OCI-LY1 (cell line): Measurements from ENCODE around the gene ZNF485.

Experiments
- H2AFZ ChIP-seq: fragments of 200-600 bp; sonication (generic), shearing (Covaris generic); 2 replicates; pipeline ENCODE4 v1.6.0; 2014; ENCODE audit warnings: antibody characterized with exemption, mild to moderate bottlenecking, low read length
- H3F3A ChIP-seq: fragments of 200-600 bp; sonication (generic), shearing (Covaris generic); 2 replicates; pipeline ENCODE4 v1.6.0; 2014; ENCODE audit warnings: mild to moderate bottlenecking, antibody characterized with exemption, low read length, moderate library complexity; ENCODE audit not compliant: insufficient read depth
- H3K27ac ChIP-seq: fragments of 200-600 bp; sonication (generic); 2 replicates; pipeline ENCODE4 v1.5.1; 2014; ENCODE audit warnings: low read length, mixed run types, mild to moderate bottlenecking, low read depth; ENCODE audit not compliant: poor library complexity, severe bottlenecking
- H3K27me3 ChIP-seq: fragments of 200-600 bp; sonication (generic); 2 replicates; pipeline ENCODE4 v1.6.0; 2014; ENCODE audit warnings: antibody characterized with exemption, mild to moderate bottlenecking, low read length, moderate library complexity; ENCODE audit not compliant: insufficient read depth
- H3K36me3 ChIP-seq: fragments of 200-600 bp; sonication (generic); 2 replicates; pipeline ENCODE4 v1.6.1; 2014; ENCODE audit warnings: mild to moderate bottlenecking, antibody characterized with exemption, low read length, moderate library complexity, mixed read lengths; ENCODE audit not compliant: insufficient read depth
- H3K4me1 ChIP-seq: fragments of 200-600 bp; sonication (generic); 2 replicates; pipeline ENCODE4 v1.5.1; 2014; ENCODE audit warnings: mild to moderate bottlenecking, low read length, moderate library complexity; ENCODE audit not compliant: insufficient read depth, severe bottlenecking
- H3K4me2 ChIP-seq: fragments of 200-600 bp; sonication (generic), shearing (Covaris generic); 2 replicates; pipeline ENCODE4 v1.6.1; 2014; ENCODE audit warnings: low read length
- H3K4me3 ChIP-seq: fragments of 200-600 bp; sonication (generic); 2 replicates; pipeline ENCODE4 v1.5.1; 2014; ENCODE audit warnings: low read length, low read depth, mild to moderate bottlenecking, mixed read lengths; ENCODE audit not compliant: poor library complexity, severe bottlenecking
- H3K79me2 ChIP-seq: fragments of 200-600 bp; shearing (Covaris generic); 2 replicates; pipeline ENCODE4 v1.6.1; 2016; ENCODE audit warnings: mixed run types, low read length, mixed read lengths; ENCODE audit not compliant: insufficient read depth
- H3K9ac ChIP-seq: fragments of 200-600 bp; sonication (generic), shearing (Covaris generic); 2 replicates; pipeline ENCODE4 v1.6.1; 2014; ENCODE audit warnings: mild to moderate bottlenecking, low read length, mixed read lengths
- H3K9me2 ChIP-seq: fragments of 200-600 bp; sonication (generic), shearing (Covaris generic); 2 replicates; pipeline ENCODE4 v1.6.1; 2014; ENCODE audit warnings: low read depth, mild to moderate bottlenecking, low read length, mixed read lengths
- H3K9me3 ChIP-seq: fragments of 200-600 bp; shearing (Covaris generic); 2 replicates; pipeline ENCODE4 v1.6.1; 2014; ENCODE audit warnings: low read length, mixed read lengths
- H4K20me1 ChIP-seq: fragments of 200-600 bp; sonication (generic), shearing (Covaris generic); 2 replicates; pipeline ENCODE4 v1.6.0; 2016; ENCODE audit warnings: mild to moderate bottlenecking, low read length; ENCODE audit not compliant: insufficient read depth
- CTCF ChIP-seq: fragments of 200-600 bp; sonication (generic), shearing (Covaris generic); IDR thresholded peaks from 2 replicates; pipeline ENCODE4 v1.5.1; 2017; ENCODE audit warnings: mild to moderate bottlenecking, antibody characterized with exemption, low read length, moderate library complexity, mixed read lengths
- EZH2 ChIP-seq: fragments of 200-600 bp; sonication (generic), shearing (Covaris generic); IDR thresholded peaks from 2 replicates; pipeline ENCODE4 v1.8.0; 2017; ENCODE audit warnings: borderline replicate concordance, mixed run types, mild to moderate bottlenecking, antibody characterized with exemption, low read length, moderate library complexity, mixed read lengths

ZNF485 gene

GRCh38 chr10:43667317-43667731 lies 61.1 kb downstream of the ZNF485 start:
- Histone ChIP-seq H3K9me2 (no peaks in the 10 kb centered on the region), H2AFZ (no peak overlapping the region), H3K79me2 (no peaks in the 10 kb centered on the region), H3K4me2 (no peak overlapping the region), H3K9me3 (no peaks in the 10 kb centered on the region), H3K36me3 (no peaks in the 10 kb centered on the region), H4K20me1 (no peaks in the 10 kb centered on the region), H3K4me1 (no peaks in the 10 kb centered on the region), H3K27me3 (0 out of 2 replicates have a peak, but pooled peaks cover 4% of the 10 kb centered on the region), H3K27ac (no peak overlapping the region), H3F3A (no peaks in the 10 kb centered on the region), H3K9ac (no peak overlapping the region), H3K4me3 (no peak overlapping the region)
- TF ChIP-seq CTCF (no peak), EZH2 (no peak)
